ENCODE measurements around the gene ECSIT.

GRCh38 chr19:11505504-11506100, 23.3 kb downstream of the ECSIT start, which contains the start of gene ZNF653:
- TF ChIP-seq TAF1 (IDR thresholded peaks at IDR 0.05; ENCODE audit: low read depth, low read length) (no peak; the same call in 1 of the 2 replicates), POLR2A (IDR thresholded peaks at IDR 0.05; ENCODE audit: low read depth, low read length) (peak; percentile 54; the same call in 1 of the 2 replicates), SPI1 (IDR thresholded peaks at IDR 0.05; ENCODE audit: low read depth, low read length) (no peak), POLR2AphosphoS5 (IDR thresholded peaks at IDR 0.05; ENCODE audit: low read depth, low read length) (no peak), POU2F2 (IDR thresholded peaks at IDR 0.05; ENCODE audit: low read depth, low read length) (0 out of 2 replicates have a peak, but pooled peaks have one; percentile 30)
